ENCODE data around the gene TANGO2.

Gene TANGO2

GRCh38 chr22:20079745-20080444, 59.0 kb downstream of the TANGO2 start, which contains the start of gene DGCR8:
Gene DGCR8, plus strand, starts transcription at chr22:20080241. Its CDS starts 5,723 bp downstream, at chr22:20085964.
- H3K27me3 ChIP-seq (ENCODE audit: insufficient read depth, low read depth, severe bottlenecking): no peaks in the 10 kb centered on the region
- peak; percentile 96 for DNase-seq
- H3K36me3 ChIP-seq: peaks cover 40% of the 10 kb centered on the region
- peak within 1 kb of the TSS; percentile 99 for H3K4me3 ChIP-seq (ENCODE audit: low read depth, low read length)
- no peaks in the 10 kb centered on the region for H3K9me3 ChIP-seq (ENCODE audit: severe bottlenecking)
- no peak for TF ChIP-seq CTCF (IDR thresholded peaks at IDR 0.05; ENCODE audit: low read depth, low read length)
- H3K27ac ChIP-seq: peak within 1 kb of the TSS; percentile 96

GRCh38 chr22:20080445-20080775, 59.5 kb downstream of the TANGO2 start:
- Histone ChIP-seq H3K36me3 (peaks cover 44% of the 10 kb centered on the region), H3K27ac (peak overlapping the region; percentile 96), H3K9me3 (ENCODE audit: severe bottlenecking) (no peaks in the 10 kb centered on the region), H3K27me3 (ENCODE audit: insufficient read depth, low read depth, severe bottlenecking) (no peaks in the 10 kb centered on the region), H3K4me3 (ENCODE audit: low read depth, low read length) (peak overlapping the region; percentile 99)
- peak; percentile 61 for DNase-seq
- no peak for TF ChIP-seq CTCF (IDR thresholded peaks at IDR 0.05; ENCODE audit: low read depth, low read length)

- H3K4me3 ChIP-seq (ENCODE audit: low read depth, low read length): peak overlapping the region; percentile 99
- DNase-seq: peak; percentile 20
- H3K36me3 ChIP-seq: peaks cover 50% of the 10 kb centered on the region
- no peaks in the 10 kb centered on the region for H3K27me3 ChIP-seq (ENCODE audit: insufficient read depth, low read depth, severe bottlenecking)
- peak overlapping the region; percentile 96 for H3K27ac ChIP-seq
- TF ChIP-seq CTCF (IDR thresholded peaks at IDR 0.05; ENCODE audit: low read depth, low read length): no peak
- H3K9me3 ChIP-seq (ENCODE audit: severe bottlenecking): no peaks in the 10 kb centered on the region
These were observed 60.1 kb downstream of the TANGO2 start for GRCh38 chr22:20080776-20081654.

GRCh38 chr22:20083157-20083890, 62.4 kb downstream of the TANGO2 start:
- DNase-seq: no peak
- no peak overlapping the region for H3K4me3 ChIP-seq (ENCODE audit: low read depth, low read length)
- H3K27me3 ChIP-seq (ENCODE audit: insufficient read depth, low read depth, severe bottlenecking): no peaks in the 10 kb centered on the region

More at GRCh38 chr22:20083157-20083890, 62.4 kb downstream of the TANGO2 start:
- no peaks in the 10 kb centered on the region for H3K9me3 ChIP-seq (ENCODE audit: severe bottlenecking)
- H3K27ac ChIP-seq: no peak overlapping the region
- TF ChIP-seq CTCF (IDR thresholded peaks at IDR 0.05; ENCODE audit: low read depth, low read length): no peak
- peaks cover 73% of the 10 kb centered on the region for H3K36me3 ChIP-seq
